Astrocyte of the cerebellum (primary cell): ENCODE data around the gene MED12L.

ENCODE experiments used
- DNase-seq: peaks from one replicate; pipeline ENCODE4 v3.0.0-alpha.2; 2011; ENCODE audit warnings: low read depth
- H3K4me3 ChIP-seq: 2 replicates; pipeline ENCODE4 v1.5.1; 2011; ENCODE audit warnings: mild to moderate bottlenecking, low read depth, low read length, moderate library complexity
- CTCF ChIP-seq: IDR thresholded peaks from 2 replicates; pipeline ENCODE4 v1.5.1; 2012; ENCODE audit warnings: low read length, low read depth, moderate library complexity, mild to moderate bottlenecking; ENCODE audit errors: missing control alignments
- in situ Hi-C: cut with HindIII; loops from 2 replicates; pipeline ENCODE4 v1.10.0; 2017; ENCODE audit warnings: low sequenced_read_pairs

MED12L gene

GRCh38 chr3:151100076-151100475 lies 14.6 kb downstream of the MED12L start:
- in situ Hi-C loops, result no loop called here
- DNase-seq, result no peak
- TF ChIP-seq CTCF, result no peak
- no peak overlapping the region for H3K4me3 ChIP-seq

GRCh38 chr3:151101270-151101969 lies 16.0 kb downstream of the MED12L start:
- no peak for DNase-seq
- H3K4me3 ChIP-seq, result no peak overlapping the region
- in situ Hi-C loops, result no loop called here
- no peak for TF ChIP-seq CTCF

- TF ChIP-seq CTCF, result no peak
- no peak overlapping the region for H3K4me3 ChIP-seq
- in situ Hi-C loops, result no loop called here
- no peak for DNase-seq
Observed at GRCh38 chr3:151106311-151106710, 20.8 kb downstream of the MED12L start.

- in situ Hi-C loops, result no loop called here
- H3K4me3 ChIP-seq, result no peak overlapping the region
- no peak for DNase-seq
- TF ChIP-seq CTCF, result no peak
Observed at GRCh38 chr3:151107177-151107576, 21.7 kb downstream of the MED12L start.

- no peak overlapping the region for H3K4me3 ChIP-seq
- no peak for TF ChIP-seq CTCF
- in situ Hi-C loops, result no loop called here
- no peak for DNase-seq
Observed at GRCh38 chr3:151107701-151108100, 22.2 kb downstream of the MED12L start.

GRCh38 chr3:151109286-151109800 lies 23.9 kb downstream of the MED12L start:
- no peak for TF ChIP-seq CTCF
- in situ Hi-C loops, result no loop called here
- no peak for DNase-seq
- no peak overlapping the region for H3K4me3 ChIP-seq
